ENCODE results near the gene GNB1.
A peak's percentile ranks its signal among the peaks of the same experiment; 100 is the strongest.

Gene GNB1

DNA sequence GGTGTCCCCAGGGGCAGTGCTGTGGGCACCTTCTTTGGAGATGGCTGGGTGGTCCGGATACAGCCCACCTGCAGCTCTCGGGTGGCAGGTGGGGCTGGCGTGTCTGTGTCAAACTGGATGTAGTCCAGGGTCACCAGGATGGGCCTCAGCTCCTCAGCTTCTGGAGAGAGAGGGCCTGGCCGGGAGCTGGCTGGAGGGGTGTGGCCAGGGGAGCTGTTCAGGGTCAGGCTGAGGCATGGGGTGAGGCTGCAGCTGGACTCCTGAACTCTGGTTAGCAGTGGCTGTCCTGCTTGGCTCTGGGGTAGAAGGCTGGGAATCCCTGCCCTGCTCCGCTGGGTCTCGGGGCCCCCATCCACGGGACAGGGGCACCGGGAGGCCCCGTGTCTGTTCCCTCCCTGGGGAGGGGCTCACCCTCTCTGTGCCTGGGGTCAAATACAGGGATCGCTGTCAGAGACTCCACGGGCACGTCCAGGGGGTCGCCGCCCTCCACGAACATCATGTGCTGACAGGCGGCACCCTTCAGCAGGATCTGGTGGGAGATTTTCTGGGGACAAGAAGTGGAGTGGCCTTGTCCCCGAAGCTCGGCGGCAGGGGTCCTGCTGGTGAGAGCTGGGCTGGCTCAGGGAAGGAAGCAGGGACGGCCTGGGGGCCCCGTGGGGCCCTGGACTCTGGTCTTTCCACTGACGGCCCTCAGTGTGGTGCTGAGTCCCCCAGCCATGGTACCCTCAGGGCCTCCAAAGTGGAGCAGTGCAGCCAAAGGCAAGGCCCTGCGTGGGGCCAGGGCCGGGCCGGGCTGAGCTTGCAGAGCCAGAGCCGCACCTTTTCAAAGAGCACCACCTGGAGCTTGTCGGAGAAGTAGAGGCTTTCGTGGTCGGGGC is 32.3 kb upstream of the GNB1 start:
- DNase-seq: no peak

- DNase-seq: no peak
Measured at GRCh38 chr1:1922702-1922955, 31.7 kb upstream of the GNB1 start.

GRCh38 chr1:1921901-1922701 is 31.2 kb upstream of the GNB1 start:
- no peak for DNase-seq

DNA sequence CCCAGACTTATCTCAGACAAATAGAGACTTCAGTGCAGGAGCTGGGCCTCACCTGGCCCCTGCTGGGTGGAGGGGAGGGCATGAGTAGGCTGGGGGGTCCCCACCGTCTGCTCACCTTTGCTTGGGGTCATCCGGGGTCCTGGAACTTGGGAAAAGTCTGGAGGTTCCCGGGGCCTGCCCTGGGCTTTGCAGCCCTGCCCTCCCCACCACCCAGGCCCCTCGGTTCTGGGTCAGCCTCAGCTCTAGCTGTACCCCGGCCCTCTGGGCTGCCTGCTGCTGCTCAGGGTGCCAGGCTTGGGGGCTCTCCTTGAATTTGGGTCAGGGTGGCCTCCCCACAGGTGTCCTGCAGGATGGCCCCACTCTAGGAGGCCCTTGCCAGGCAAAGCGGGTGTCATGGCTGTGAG is 30.6 kb upstream of the GNB1 start:
- DNase-seq: no peak

GRCh38 chr1:1920608-1921458 is 29.9 kb upstream of the GNB1 start:
- DNase-seq: no peak

DNA sequence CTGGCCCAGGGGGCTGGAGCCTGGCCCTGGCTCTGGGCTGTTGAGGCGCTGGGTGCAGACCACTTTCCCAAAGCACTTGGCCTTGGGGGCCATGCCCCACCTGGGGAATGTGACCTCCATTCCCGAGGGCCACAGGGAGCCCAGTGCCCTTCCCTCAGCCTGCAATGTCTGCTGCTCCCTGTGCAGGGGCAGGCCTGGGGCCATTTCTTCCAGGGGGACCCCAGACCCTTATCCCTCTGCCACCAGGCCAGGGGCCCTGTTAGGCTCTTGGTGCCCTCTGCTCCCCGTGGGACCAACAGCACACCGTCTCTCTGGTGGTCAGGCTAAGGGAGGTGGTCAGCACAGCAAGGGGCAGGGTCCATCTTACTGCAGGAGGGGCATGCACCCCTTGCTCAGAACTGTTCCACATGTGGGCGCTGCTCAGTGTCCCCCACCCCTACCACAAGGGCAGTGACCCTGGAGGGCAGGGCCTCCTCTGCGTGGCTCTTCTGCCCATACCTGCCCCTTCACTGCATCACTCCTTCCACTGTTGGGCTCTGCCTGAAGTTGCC is 29.2 kb upstream of the GNB1 start:
- DNase-seq: no peak

- DNase-seq: peak; percentile 96
Measured at GRCh38 chr1:1919304-1920056, 28.6 kb upstream of the GNB1 start.

DNA sequence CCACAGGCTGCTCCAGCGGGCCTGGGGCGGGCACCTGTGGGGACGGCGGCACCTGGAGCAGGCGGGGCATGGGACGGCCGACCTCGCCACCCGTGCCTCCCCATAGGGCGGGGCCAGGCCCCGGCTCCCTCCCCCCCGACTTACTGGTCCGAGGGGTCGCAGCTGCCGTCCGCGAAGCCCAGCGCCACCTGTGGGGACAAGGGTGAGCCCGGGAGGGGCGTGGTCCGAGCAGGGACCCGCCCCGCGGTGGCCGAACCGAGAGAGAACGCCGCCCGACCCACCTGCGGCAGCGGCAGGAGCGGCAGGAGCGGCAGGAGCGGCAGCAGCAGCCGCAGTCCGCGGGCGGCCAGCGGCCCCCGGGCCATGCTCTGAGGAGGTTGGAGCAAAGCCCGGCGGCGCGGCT is 28.0 kb upstream of the GNB1 start, which contains the start of gene TMEM52:
Gene TMEM52, minus strand, starts transcription at position 379 of the 403 bp plus-strand sequence. Its CDS starts 14 bp downstream, at position 365.
- DNase-seq: no peak

- no peak for DNase-seq
Measured at GRCh38 chr1:1917995-1918900, 27.4 kb upstream of the GNB1 start.

GRCh38 chr1:1917304-1917976 is 26.6 kb upstream of the GNB1 start:
- DNase-seq: no peak

DNA sequence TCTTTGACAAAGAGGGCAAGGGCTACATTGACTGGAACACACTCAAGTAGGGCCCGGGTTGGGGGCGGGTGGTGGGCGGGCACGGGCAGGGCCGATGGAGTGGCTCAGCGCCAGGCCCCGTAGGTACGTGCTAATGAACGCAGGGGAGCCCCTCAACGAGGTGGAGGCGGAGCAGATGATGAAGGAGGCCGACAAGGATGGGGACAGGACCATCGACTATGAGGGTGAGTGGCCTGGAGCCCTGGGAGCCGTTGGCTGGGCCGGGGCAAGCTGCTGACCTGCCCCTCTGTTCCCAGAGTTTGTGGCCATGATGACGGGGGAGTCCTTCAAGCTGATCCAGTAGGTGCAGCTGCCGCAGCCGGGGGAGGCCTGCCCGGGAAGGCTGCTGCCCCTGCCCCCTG is 26.0 kb upstream of the GNB1 start:
- no peak for DNase-seq

DNA sequence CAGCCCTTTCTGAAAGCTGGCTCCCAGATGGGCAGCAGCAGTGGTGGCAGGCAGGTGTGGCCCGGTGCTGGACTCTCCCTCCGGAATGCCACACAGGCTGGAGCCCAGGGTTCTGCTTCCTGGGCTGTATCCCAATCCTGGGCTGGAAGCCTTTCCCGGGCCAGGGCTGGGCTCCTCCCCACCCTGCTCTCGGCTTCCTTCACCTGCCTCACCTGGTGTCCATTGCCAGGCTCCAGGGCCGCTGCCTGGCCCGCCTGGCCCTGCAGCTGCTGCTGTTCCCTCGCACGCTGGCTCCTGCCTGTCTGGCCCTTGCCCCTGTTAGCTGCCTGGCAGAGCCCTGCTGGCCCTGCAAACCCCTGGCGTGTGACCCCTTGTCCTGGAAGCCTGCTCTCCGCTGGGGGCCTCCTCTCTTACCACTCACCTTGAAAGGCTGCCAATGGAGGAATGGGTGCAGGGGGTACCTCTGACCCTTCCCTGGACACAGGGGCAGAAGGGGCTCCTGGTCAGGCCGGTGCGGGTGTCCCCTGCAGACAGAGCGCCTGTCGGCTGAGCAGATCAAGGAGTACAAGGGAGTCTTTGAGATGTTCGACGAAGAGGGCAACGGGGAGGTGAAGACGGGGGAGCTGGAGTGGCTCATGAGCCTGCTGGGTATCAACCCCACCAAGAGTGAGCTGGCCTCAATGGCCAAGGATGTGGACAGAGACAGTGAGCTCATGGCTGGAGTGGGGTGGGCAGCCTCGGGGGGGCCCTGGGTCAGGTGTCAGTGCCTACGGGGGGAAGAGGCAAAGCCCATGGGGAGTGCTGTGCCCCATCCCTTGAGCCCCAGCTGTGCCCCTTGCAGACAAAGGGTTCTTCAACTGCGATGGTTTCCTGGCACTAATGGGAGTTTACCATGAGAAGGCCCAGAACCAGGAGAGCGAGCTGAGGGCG is 25.3 kb upstream of the GNB1 start:
- no peak for DNase-seq

- no peak for DNase-seq
Measured at GRCh38 chr1:1914971-1915692, 24.2 kb upstream of the GNB1 start, which contains the start of gene CALML6. CALML6 (plus strand) TSS chr1:1915260; CDS start chr1:1915281, 21 bp downstream.

GRCh38 chr1:1914101-1914970 is 23.4 kb upstream of the GNB1 start:
- DNase-seq: no peak

- no peak for DNase-seq
Measured at GRCh38 chr1:1911350-1912041, 20.6 kb upstream of the GNB1 start.

- no peak for DNase-seq
Measured at GRCh38 chr1:1910651-1911331, 19.9 kb upstream of the GNB1 start.
